Neural crest cell (in vitro differentiated cells): Measurements from ENCODE around the gene SMYD4. TPM values are rescaled to one million over a fixed set of nuclear protein-coding genes. Genes with fewer than 3 reads are reported as not detected.

Experiments
- DNase-seq: peaks from one replicate; pipeline ENCODE4 v3.0.0; 2021; ENCODE audit warnings: low read depth, mixed read lengths, low spot score
- H3K27ac Mint-ChIP-seq: one replicate; pipeline ENCODE4 v1.8.0; 2021; ENCODE audit warnings: mild to moderate bottlenecking, mixed read lengths; ENCODE audit not compliant: unreplicated experiment
- H3K27me3 Mint-ChIP-seq: 2 replicates; pipeline ENCODE4 v1.8.0; 2021; ENCODE audit warnings: low read depth, mild to moderate bottlenecking, mixed read lengths
- H3K36me3 Mint-ChIP-seq: 2 replicates; pipeline ENCODE4 v1.8.0; 2021; ENCODE audit warnings: low read depth, mild to moderate bottlenecking, mixed read lengths
- H3K4me1 Mint-ChIP-seq: 2 replicates; pipeline ENCODE4 v1.8.0; 2021; ENCODE audit warnings: mixed read lengths
- H3K4me3 Mint-ChIP-seq: one replicate; pipeline ENCODE4 v1.8.0; 2021; ENCODE audit warnings: mild to moderate bottlenecking, mixed read lengths
- H3K9me3 Mint-ChIP-seq: 2 replicates; pipeline ENCODE4 v1.8.0; 2021; ENCODE audit warnings: mixed read lengths
- total RNA-seq: library from RNA; stranded (reverse); gene quantifications from 2 replicates; pipeline ENCODE4 v1.2.1, GENCODE V29; 2021
- TF ChIP-seq, protein P1 (sequence below): fragments of 200-600 bp; sonication (generic); conservative IDR thresholded peaks from 2 replicates; pipeline ENCODE4 v1.5.0; 2021; ENCODE audit warnings: antibody characterized with exemption, mild to moderate bottlenecking

The SMYD4 gene
- total RNA-seq, 1 donor from 2014 or later = 32.2 TPM

DNA sequence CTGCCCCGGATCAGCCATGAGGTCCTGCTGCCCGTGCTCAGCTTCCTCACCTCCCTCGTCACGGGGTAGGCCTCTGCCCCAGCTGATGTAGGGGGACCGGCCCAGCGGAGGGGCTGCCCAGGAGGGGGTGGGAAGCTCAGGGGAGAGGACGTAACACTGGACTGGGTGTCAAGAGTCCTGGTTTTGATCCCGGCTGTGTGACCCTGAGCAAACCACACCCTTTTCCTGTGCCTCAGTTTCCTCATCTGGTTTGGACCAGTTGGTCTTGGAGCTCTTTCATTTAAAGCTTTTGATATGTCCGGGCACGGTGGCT, 98.6 kb downstream of the SMYD4 start:
- TF ChIP-seq, protein P1, sequence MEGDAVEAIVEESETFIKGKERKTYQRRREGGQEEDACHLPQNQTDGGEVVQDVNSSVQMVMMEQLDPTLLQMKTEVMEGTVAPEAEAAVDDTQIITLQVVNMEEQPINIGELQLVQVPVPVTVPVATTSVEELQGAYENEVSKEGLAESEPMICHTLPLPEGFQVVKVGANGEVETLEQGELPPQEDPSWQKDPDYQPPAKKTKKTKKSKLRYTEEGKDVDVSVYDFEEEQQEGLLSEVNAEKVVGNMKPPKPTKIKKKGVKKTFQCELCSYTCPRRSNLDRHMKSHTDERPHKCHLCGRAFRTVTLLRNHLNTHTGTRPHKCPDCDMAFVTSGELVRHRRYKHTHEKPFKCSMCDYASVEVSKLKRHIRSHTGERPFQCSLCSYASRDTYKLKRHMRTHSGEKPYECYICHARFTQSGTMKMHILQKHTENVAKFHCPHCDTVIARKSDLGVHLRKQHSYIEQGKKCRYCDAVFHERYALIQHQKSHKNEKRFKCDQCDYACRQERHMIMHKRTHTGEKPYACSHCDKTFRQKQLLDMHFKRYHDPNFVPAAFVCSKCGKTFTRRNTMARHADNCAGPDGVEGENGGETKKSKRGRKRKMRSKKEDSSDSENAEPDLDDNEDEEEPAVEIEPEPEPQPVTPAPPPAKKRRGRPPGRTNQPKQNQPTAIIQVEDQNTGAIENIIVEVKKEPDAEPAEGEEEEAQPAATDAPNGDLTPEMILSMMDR = no peak
- Mint-ChIP-seq H3K4me1 (no peaks in the 10 kb centered on the region), H3K27ac (no peak overlapping the region), H3K9me3 (no peaks in the 10 kb centered on the region), H3K36me3 (no peaks in the 10 kb centered on the region), H3K27me3 (no peaks in the 10 kb centered on the region), H3K4me3 (no peak overlapping the region)
- no peak for DNase-seq

DNA sequence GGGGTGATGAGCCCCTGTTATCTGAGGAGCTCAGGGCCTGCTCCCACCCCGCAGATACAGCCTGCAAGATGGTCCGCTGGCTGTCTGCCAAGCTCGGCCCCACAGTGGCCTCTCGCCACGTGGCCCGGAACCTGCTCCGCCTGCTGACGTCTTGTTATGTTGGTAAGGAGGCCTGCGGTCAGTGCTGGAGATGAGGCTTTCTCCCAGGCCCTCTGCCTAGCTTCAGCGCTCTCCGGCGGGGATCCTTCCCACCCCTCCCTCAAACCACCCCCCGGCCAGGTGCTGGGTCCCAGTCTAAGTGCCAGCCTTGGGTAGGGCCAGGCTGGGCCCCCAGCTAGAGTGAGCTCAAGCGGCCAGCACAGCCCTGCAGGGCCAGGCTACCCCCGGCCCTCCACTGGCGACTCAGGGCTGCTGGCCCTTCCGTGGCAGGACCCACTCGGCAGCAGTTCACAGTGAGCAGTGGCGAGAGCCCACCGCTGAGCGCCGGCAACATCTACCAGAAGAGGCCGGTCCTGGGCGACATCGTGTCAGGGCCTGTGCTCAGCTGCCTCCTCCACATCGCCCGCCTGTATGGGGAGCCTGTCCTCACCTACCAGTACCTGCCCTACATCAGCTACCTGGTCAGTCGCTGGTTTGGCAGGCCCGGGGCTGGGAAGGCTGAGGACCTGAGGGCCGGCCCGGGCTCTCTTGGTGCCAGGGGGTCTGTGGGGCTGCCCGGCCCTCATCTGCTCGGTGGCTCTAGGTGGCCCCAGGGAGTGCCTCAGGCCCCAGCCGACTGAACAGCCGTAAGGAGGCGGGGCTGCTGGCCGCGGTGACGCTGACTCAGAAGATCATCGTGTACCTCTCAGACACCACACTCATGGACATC, 99.1 kb downstream of the SMYD4 start:
- no peak overlapping the region for H3K4me3 Mint-ChIP-seq
- no peaks in the 10 kb centered on the region for H3K9me3 Mint-ChIP-seq
- TF ChIP-seq, protein P1 = no peak
- no peak for DNase-seq
- no peaks in the 10 kb centered on the region for H3K27me3 Mint-ChIP-seq
- no peak overlapping the region for H3K27ac Mint-ChIP-seq
- no peaks in the 10 kb centered on the region for H3K36me3 Mint-ChIP-seq
- H3K4me1 Mint-ChIP-seq = no peaks in the 10 kb centered on the region

DNA sequence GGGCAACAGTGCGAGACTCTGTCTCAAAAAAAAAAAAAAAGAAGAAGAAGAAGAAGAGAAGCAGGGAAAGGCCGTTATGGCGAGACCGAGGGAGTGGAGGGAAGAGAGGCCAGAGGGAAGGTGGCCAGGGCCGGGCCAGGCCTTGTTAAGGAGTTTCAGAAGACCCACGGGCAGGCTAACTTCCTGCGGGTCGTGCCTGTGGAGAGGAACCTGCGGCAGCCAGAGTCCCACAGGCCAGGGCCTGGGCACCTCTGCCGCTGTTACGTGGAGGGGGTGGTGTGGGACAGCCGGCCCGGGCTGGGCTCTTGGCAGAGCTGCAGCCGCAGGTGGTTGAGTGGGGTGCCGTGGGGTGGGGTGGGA, 99.8 kb downstream of the SMYD4 start:
- DNase-seq = no peak
- Mint-ChIP-seq H3K9me3 (no peaks in the 10 kb centered on the region), H3K4me3 (no peak overlapping the region), H3K27ac (no peak overlapping the region), H3K4me1 (no peaks in the 10 kb centered on the region), H3K36me3 (no peaks in the 10 kb centered on the region), H3K27me3 (no peaks in the 10 kb centered on the region)
- TF ChIP-seq, protein P1 = no peak

Other genes with a start within 250 kb of the SMYD4 start
- 13.9 and 15.5 TPM in 2 replicates for gene SLC43A2, start 201.1 kb downstream of the SMYD4 start, total RNA-seq
- 0.42 and 1.1 TPM in 2 replicates for gene SCARF1, start 184.2 kb downstream of the SMYD4 start, total RNA-seq
- 1.2 and 1.8 TPM in 2 replicates for gene RILP, start 180.0 kb downstream of the SMYD4 start, total RNA-seq
- gene PRPF8, start 145.0 kb downstream of the SMYD4 start, total RNA-seq = 449 and 459 TPM in 2 replicates
- gene TLCD2, start 119.5 kb downstream of the SMYD4 start, total RNA-seq = 1.1 TPM in 2 replicates
- 13.2 and 14.2 TPM in 2 replicates for gene WDR81, start 105.2 kb downstream of the SMYD4 start, total RNA-seq
- 0.19 TPM in 1 of 2 replicates, not detected in the other for gene SERPINF2, start 87.0 kb downstream of the SMYD4 start, total RNA-seq
- 2.3 and 4.6 TPM in 2 replicates for gene SERPINF1, start 67.8 kb downstream of the SMYD4 start, total RNA-seq
- gene RPA1, start 103 bp upstream of the SMYD4 start, total RNA-seq = 205 and 215 TPM in 2 replicates
- 0.36 and 0.47 TPM in 2 replicates for gene RTN4RL1, start 195.4 kb upstream of the SMYD4 start, total RNA-seq
- gene DPH1, start 200.3 kb upstream of the SMYD4 start, total RNA-seq = 29.7 and 35.1 TPM in 2 replicates
- 25.6 and 29.8 TPM in 2 replicates for gene OVCA2, start 212.1 kb upstream of the SMYD4 start, total RNA-seq
- gene HIC1, start 225.2 kb upstream of the SMYD4 start, total RNA-seq = 0.37 and 0.82 TPM in 2 replicates